NCI-H774 (cell line): ENCODE data around the gene NDUFA3.
"Not testable (repeated sequence)": the region's sequence is repeated elsewhere in the genome, so short reads cannot be mapped to it uniquely, and the experiment has no call there.

Source experiments
- DNase-seq: peaks from one replicate; lab custom pipeline; 2025; lab: John Stamatoyannopoulos, UW

The NDUFA3 gene

DNA sequence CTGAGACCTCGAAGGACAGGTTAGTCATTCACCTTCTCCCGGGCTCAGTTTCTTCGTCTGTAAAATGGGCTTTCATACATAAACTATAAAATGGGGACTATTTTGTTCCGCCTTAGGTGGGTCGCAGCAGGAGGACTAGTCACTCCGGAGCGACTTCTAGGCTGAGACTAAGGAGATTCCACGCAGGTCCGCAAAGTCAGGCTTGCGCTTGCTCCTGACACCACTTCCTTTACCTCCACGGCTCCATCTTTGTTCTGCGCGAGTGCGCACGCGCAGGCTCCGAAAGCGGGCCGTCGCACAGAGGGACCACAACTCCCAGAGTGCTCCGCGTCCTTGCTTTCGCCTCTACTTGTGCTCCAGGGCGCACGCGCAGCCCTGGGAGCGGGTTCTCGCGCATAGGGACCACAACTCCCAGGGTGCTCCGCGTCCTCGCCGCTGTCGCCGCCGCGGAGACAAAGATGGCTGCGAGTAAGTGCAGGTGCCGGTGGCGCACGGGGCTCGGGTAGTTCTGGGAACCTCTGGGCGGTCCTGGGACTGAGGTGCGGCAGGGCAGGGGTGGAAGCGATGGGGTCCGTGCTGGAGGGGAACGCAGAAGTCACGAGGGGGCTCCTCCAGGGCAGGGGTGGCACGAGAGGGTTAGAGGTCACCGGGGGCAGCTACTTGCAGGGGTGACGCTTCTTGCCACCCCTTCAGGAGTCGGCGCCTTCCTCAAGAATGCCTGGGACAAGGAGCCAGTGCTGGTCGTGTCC is at the start of gene NDUFA3:
Gene NDUFA3, plus strand, starts transcription at position 435 of the 749 bp plus-strand sequence. Its CDS starts 24 bp downstream, at position 459.
- DNase-seq: peak; percentile 97

DNA sequence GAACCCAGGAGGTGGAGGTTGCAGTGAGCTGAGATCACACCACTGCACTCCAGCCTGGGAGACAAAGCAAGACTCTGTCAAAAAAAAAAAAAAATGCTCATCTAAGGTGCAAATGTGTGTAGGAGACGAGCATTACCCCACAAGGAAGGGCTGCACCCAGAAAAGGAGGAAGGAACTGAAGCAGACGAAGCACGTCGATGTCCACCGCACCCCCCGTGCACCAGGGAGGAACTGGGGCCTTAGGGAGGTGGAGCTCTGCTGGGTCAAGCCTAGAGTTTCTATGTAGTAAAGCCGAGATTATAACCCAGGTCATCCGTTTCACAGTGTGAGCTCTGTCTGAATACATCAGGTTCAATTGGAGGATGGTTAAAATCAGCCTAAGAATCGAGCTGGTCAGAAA is 40.0 kb upstream of the NDUFA3 start:
- DNase-seq: no peak

DNA sequence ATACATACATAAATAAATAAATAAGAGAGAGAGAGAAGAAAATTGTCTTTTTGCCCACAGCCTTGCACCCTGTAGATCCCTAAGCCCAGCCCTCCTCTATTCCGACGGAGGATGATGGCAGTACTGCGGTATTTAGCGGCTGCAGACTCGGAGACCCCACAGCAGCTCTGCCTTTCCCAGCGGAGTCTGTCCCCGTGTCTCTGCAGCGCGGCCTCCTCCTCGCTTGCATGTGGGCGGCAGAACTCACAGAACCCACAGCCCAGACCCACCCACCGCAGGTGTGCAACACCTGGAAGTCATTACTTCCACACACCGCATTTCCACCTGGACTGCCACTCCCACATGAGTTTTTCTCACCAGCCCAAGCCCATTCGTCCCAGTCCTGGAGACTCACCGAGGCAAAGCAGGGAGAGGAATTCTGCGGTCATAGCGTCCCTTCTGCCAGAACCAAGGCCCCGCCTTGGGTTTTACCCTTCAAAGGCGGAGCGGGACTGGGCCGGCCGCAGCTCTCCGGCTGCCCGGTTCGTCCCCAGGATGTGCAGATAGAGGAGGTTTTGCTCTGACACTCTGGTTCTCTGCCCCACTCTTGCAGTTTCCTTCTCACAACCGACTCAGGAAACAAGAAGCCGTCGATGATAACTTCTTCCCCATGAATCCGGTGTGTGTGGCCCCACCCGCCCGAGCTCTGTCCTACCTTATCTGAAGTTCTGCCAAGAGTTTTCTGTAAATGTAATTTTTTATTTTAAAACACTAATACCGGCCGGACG is 39.1 kb upstream of the NDUFA3 start, which contains the start of gene VSTM1:
Gene VSTM1, minus strand, starts transcription at position 548 of the 767 bp plus-strand sequence. Its CDS starts 120 bp downstream, at position 428.
- DNase-seq: no peak

DNA sequence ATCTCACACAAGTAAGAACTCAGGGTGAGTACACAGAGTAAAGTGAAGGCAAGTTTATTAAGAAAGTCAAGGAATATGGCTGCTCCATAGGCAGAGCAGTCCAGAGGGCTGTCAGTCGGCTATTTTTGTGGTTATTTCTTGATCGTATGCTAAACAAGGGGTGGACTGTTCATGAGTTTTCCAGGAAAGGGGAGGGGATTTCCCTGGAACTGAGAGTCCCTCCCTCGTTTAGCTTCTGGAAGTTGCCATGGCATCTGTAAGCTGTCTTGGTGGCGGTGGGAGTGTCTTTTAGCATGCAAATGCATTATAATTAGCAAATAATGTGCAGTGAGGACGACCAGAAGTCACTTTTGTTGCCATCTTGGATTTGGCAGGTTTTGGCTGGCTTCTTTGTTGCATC is 33.2 kb upstream of the NDUFA3 start:
- DNase-seq: no peak

DNA sequence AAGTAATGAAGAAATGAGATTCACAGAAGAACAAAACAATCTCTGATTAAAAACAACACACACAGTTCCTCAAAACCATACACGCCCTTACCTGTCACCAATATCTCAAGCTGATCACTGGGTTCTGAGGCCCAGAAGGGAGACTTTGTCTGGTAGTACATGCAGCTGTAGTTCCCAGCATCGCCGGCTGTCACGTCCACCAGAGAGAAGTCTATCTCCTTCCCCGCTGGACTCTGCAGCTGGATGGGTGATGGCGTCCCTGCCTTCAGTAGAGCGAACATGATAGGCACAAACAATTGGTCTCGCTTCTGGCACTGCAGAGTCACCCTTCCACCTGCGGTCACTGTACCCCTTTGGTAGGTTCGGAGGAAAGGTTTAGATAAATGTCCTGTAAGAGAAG is 28.8 kb upstream of the NDUFA3 start:
- no peak for DNase-seq

DNA sequence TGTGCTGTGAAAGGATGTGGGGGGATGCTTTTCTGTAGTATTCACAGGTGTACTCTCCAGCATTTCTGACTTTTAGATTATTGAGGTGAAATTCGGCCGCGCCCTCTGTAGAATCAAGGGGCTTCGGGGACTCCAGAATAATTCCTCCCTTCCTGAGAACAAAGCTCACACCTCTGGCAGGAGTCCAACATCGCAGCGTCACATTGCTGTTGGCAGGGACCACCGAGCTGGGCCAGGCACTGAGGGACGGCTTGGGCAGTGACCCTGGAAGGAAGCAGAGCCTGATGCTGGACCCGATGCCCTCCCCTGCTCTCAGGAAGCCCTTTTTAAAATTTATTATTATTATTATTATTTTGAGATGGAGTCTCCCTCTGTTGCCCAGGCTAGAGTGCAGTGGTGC is 27.8 kb upstream of the NDUFA3 start:
- DNase-seq: no peak

DNA sequence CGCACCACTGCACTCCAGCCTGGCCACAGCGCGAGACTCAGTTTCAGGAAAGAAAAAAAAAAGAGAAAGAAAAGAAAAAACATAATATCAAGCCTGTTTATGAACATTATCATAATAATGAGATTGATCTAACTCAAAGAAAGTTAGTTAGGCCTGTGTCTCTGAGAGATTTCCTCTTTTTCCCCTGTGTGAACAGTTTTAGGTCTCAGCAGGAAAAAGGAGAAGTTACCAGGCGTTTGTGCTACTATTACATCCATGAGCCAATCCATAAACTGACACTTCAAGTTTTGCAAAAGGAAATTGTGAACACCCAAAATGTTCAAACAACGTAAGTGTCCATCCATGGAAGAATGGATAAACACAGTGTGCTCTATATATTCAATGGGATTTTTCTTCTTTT is 25.3 kb upstream of the NDUFA3 start:
- DNase-seq: no peak

DNA sequence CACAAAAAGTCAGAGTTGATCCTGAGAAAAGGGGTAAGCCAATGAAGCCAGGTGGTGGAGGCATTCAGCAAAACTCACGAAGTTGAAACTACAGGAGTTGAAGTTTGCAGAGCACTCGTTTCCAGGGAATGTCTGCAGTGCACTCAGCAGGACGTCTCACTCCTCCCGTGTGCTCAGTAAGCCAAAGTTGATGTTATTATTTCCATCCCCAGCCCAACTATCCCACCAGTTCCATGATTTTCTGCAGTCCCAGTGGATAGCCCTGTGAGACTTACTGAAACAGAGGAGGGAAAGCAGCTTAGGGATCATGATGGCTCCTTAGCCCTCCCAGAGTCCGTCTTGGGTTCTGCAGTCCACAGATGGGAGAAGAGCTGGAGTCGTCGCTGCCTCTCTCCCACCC is 21.6 kb upstream of the NDUFA3 start, which contains the start of gene TARM1:
Gene TARM1, minus strand, starts transcription at position 334 of the 400 bp plus-strand sequence. Its CDS starts 25 bp downstream, at position 309.
- no peak for DNase-seq

DNA sequence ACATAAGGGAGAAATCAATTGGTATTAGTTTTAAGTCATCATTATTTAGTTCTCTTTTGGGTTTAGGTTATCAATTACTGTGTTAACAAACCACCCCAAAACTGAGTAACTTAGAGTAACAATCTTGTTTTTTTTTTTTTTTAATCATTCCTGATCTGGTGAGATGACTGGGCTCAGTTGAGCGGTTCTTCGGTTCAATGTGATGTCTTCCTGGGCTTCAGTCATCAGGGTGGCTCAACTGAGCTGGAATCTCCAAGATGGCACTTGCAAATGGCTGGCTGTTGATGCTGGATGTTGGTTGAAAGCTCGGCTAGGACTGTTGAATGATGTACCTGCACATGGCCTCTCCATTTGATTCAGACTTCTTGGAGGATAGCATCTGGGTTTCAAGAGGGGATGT is 18.2 kb upstream of the NDUFA3 start:
- no peak for DNase-seq

DNA sequence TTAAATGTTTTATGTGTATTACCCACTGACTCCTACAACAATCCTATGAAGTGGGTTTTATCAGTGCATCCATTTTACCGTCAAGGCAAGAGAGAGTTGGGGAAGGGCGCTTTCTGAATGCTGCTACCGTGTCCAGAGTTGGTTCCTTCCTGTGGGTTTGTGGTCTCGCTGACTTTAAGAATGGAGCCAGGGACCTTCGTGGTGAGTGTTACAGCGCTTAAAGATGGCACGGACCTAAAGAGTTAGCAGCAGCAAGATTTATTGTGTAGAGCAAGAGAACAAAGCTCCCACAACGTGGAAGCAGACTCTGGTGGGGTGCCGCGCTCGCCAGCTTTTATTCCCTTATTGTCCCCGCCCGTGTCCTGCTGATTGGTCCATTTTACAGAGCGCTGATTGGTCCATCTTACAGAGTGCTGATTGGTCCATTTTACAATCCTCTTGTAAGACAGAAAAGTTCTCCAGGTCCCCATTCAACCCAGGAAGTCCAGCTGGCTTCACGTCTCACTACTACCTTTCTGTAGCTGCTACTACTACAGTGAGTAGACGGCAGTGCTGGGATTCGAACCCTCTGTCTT is 8.1 kb upstream of the NDUFA3 start:
- DNase-seq: no peak

DNA sequence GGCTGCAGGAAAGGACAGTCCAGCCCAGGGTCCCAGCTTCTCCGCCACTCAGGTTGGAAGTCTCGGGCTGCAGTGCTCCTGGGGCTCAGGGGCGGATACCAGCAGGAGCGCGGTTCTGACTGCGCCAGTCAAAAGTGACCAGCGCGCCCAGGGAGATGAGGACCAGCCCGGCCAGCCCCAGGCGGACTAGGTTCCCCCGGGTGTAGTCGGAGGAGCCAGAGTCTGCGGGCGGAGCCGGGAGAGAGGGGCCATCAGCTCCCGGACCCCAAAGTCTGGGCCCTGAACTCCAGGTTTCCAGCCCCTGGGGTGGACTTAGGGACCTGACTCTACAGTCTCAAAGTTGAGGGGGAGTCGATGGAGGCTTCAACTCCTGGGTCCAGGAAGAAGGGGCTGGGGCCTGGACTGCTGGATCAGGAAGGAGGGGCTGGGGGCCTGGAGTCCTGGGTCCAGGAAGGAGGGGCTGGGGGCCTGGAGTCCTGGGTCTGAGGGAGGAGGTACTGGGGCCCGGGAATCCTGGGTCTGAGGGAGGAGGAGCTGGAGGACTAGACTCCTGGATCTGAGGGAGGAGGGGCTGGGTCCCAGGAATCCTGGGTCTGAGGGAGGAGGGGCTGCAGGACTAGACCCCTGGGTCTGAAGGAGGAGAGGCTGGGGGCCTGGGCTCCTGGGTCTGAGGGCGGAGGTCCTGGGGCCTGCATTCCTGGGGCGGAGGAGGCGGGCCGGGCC is 7.4 kb upstream of the NDUFA3 start:
- no peak for DNase-seq

DNA sequence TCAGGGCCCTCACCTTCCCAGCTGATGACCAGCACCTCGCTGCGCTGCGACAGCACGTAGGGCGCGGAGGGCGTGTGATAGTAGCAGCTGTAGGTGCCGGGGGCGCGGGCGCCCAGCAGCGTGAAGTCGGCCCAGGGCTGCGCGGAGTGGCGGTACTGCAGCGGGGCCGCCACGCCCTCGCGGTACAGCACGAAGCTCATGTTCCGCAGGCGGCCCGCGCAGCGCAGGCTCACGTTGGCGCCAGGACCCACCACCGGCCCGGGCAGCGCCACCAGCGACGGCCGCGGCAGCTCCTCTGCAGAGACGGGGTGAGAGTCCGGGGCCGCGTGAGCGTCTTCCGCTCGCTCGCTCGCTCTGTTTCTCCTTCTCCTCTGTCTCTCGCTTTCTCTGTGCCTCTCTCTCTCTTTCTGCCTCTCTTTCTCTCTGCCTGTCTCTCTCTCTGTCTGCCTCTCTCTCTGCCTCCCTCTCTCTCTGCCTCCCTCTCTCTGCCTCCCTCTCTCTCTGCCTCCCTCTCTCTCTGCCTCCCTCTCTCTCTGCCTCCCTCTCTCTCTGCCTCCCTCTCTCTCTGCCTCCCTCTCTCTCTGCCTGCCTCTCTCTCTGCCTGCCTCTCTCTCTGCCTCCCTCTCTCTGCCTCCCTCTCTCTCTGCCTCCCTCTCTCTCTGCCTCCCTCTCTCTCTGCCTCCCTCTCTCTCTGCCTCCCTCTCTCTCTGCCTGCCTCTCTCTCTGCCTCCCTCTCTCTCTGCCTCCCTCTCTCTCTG is 6.6 kb upstream of the NDUFA3 start:
- not testable (repeated sequence) for DNase-seq

DNA sequence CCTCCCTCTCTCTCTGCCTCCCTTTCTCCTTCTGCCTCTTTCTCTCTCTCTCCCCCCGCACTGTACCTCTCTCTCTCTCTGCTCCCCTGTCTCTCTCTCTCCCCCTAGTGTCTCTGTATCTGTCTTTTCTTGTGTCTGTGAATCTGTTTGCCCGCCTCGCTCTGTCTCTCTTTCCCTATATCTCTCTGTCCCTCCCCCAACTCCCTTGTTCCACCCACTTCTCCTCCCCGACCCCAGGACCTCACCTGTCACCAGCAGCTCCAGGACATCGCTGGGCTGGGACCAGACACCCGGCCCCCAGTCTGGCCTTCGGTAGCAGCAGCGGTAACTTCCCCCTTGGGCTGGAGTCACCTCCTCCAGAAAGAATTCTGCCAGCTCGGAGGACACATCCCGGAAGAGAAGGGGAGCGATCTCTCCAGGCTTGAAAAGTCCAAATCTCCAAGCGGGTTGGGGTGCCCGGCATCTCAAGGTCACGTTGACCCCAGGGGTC is 6.0 kb upstream of the NDUFA3 start:
- DNase-seq: no peak

DNA sequence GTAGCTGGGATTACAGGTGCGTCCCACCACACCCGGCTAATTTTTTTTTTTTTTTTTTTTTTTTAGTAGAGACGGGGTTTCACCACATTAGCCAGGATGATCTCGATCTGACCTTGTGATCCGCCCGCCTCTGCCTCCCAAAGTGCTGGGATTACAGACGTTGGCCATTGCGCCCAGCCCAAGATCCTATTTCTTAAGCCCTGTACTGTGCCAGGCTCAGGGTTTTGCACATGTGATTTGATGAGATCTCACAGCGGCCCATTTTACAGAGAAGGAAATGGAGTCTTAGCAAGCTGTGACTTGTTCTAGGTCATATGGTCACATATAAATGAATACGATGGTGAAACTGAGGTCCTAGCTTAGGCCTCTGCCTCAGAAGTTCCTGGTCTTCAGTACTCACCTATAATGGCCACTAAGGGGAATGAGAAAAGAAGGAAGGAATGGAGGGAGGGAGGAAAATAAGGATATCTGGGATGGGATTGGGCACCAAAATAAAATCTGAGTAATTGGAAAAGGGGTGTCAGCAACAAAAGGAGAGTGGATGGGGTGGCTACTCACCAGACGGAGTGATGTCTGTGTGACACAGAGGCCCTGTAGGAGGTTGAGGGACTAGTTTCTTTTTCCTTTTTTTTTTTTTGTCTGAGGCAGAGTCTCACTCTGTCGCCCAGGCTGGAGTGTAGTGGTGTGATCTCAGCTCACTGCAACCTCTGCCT is 3.3 kb upstream of the NDUFA3 start:
- DNase-seq: no peak

DNA sequence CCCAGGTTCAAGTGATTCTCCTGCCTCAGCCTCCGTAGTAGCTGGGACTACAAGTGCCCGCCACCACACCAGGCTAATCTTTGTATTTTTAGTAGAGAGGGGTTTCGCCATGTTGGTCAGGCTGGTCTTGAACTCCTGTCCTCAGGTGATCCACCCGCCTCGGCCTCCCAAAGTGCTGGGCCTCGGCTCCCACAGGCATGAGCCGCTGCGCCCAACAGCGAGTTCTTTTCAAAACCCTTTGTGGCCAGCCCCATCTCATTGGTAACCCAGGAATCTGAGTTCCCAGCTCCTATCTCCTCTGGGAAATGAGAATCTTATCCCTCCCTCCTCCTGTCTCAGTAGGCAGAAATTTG is 2.8 kb upstream of the NDUFA3 start:
- DNase-seq: not testable (repeated sequence)

DNA sequence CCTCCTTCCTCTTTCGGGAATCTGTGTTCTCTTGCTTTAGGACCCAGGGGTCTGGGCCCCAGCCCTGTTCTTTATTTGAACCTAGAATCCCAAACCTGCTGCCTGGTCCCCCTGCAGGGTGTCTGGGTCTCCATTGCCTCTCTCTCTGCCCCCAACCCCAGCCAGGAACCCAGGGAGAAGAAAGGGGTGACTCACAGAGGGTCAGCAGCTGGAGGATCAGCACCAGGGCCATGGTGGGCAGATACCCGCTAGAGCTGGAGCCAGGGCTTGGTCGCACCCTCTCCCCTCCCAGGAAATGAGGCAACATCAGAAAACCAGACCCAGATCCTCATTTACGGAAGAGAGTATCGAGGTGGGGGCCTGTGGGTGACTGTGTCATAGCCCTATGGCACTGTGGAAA is 2.1 kb upstream of the NDUFA3 start, which contains the start of gene OSCAR:
Gene OSCAR, minus strand, starts transcription at position 243 of the 400 bp plus-strand sequence. Its CDS starts 11 bp downstream, at position 232.
- no peak for DNase-seq

DNA sequence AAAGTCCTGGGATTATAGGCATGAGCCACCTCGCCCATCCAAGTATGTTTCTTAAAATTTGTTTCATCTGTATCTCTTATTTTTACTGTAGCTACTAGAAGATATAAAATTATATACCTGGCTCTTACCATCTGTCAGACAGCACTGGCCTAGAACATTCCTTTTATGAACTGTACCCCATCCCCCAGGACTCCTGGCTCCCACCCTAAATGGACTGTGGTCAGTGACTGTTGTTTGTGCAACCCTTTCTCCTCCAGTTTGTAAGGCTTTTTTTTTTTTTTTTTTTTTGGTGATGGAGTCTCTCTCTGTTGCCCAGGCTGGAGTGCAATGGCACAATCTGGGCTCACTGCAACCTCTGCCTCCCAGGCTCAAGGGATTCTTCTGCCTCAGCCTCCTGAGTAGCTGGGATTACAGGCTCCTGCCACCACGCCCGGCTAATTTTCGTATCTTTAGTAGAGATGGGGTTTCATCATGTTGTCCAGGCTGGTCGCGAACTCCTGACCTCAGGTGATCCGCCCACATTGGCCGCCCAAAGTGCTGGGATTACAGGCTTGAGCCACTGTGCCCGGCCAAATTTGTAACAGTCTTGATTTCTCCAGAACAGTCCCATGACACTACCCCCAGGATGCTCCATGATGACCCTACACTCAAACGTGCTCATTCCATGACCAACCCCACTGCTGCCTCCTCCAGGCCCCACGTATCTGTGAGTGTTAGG is 2.5 kb downstream of the NDUFA3 start:
- DNase-seq: no peak

DNA sequence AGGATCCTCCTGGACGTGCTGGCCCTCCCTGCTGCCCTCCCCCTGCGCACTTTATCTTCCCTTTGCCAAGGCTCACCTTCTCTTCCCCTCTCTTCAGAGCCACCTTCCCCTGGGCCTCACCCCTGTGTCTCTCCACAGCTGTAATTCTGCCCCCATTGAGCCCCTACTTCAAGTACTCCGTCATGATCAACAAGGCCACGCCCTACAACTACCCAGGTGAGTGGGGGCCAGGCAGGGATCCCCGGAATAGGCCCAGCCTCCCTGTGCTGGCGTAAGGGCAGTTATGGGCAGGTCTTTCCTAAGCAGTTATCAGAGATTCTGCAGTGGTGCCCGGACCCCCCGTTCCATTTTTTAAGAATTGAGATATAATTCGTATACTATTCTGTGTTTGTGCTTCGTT is 3.1 kb downstream of the NDUFA3 start:
- no peak for DNase-seq

DNA sequence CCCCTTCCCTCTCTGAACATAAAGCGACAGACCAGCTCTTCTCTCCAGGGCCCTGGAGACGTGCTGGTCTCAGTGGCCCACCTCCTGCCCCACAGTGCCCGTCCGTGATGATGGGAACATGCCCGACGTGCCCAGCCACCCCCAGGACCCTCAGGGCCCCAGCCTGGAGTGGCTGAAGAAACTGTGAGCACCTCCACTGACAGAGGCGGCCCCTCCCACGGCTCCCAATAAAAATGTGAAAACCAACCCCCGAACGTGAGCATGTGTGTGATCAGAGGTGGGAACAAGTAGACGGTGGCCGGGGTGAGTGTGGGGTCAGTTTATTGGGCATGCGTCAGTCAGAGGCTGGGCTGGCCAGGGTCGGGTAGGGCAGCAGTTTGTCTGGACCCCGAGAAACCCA is 4.1 kb downstream of the NDUFA3 start:
- DNase-seq: no peak
